ENCODE results near the gene SYNE4.

The SYNE4 gene

DNA sequence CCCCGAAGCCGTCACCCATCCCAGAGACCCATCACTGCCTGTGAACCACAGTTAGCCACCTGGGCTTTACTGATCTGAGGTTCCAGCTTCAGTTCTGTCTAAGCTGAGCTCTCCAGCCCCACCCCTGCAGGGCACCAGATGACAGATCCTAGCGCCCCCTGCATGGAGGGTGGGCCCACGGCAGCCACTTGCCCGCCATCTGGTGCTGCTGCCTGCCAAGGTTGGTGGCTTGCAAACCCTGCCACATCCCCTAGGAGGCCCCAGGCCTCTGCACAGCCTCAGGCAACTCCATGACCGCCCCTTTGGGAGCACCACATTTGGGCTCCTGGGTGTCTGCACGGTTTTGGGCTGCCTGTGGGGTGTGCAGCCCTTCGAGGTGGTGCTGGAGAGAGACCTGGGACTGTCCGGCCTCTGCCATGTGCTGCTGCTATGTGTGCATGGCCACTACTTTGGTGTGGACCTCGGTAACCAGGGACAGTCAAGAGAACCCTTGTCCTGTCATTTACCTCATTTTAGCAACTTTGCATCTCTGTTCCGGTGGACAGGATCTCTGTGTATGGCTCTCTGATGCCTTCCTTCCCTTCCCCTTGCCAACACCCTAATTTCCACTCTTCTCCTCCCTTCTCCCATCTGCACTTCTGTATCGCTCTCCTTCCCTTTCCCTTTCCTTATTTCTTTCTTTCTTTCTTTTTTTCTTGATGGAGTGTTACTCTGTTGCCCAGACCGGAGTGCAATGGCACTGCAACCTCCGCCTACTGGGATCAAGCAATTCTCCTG is 31.0 kb downstream of the SYNE4 start:
- TF ChIP-seq EZH2 (IDR thresholded peaks at IDR 0.05): no peak
- no peak for TF ChIP-seq FOXP2 (optimal IDR thresholded peaks at IDR 0.05; ENCODE audit: control extremely low read depth, extremely low read length, insufficient read depth)
- no peak for TF ChIP-seq POLR2AphosphoS5 (IDR thresholded peaks at IDR 0.05; ENCODE audit: borderline replicate concordance, low read depth, low read length)
- no peak overlapping the region for H3K9ac ChIP-seq (ENCODE audit: insufficient read length)
- no peaks in the 10 kb centered on the region for H3K9me3 ChIP-seq (ENCODE audit: low read depth, low read length)
- H3K4me3 ChIP-seq: no peak overlapping the region
- DNase-seq (ENCODE audit: low read depth, low spot score): no peak
- no peak overlapping the region for H3K27ac ChIP-seq
- no peaks in the 10 kb centered on the region for H3K36me3 ChIP-seq (ENCODE audit: insufficient read depth, low read length)

DNA sequence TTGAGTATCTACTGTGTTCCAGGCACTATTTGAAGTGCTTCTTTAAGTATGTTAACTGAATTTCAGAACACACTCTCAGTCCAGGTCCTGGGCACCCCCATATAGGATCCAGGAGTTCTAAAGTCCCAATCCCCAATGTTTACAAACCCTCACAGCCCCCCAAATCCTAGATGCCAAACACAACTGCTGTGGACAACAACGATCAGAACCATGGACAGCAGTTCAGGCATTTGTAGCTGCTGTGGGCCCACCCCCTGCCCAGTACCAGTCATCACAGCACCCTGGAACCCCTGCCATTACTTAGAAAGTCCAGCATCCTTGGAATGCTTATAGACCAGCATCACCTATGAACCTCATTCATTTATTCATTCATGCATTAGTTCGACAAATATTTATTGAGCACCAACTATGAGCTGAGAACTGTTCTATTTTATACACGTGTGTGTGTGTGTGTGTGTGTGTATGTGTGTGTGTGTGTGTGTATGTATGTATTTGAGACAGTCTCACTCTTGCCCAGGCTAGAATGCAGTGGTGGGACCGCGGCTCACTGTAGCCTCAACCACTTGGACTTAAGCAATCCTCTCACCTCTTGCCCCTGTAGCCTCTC is 32.9 kb downstream of the SYNE4 start:
- Histone ChIP-seq H3K27ac (no peak overlapping the region), H3K36me3 (ENCODE audit: insufficient read depth, low read length) (no peaks in the 10 kb centered on the region), H3K4me3 (no peak overlapping the region), H3K9me3 (ENCODE audit: low read depth, low read length) (no peaks in the 10 kb centered on the region), H3K9ac (ENCODE audit: insufficient read length) (no peak overlapping the region)
- TF ChIP-seq POLR2AphosphoS5 (IDR thresholded peaks at IDR 0.05; ENCODE audit: borderline replicate concordance, low read depth, low read length) (no peak), FOXP2 (optimal IDR thresholded peaks at IDR 0.05; ENCODE audit: control extremely low read depth, extremely low read length, insufficient read depth) (no peak), EZH2 (IDR thresholded peaks at IDR 0.05) (no peak)
- DNase-seq (ENCODE audit: low read depth, low spot score): no peak

DNA sequence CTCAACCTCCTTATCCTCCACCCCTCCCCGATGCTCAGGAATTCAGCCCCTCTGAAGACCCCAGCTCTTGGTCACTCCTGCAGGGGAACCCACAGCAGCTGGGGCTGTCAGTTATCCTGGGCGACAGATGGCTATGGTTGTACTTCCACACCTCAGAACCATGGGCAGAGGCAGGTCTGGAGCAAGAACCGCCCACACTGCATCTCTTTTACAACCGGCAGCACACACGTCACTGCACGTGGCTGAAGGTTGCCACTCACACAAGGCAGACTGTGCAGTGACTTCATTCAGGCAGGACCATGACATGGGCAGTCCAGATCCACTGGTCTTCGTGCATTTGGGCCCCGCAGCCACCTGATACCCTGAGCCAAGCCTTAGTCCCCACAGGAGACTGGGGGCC is 35.1 kb downstream of the SYNE4 start:
- Histone ChIP-seq H3K27ac (no peak overlapping the region), H3K36me3 (ENCODE audit: insufficient read depth, low read length) (no peaks in the 10 kb centered on the region), H3K9me3 (ENCODE audit: low read depth, low read length) (no peaks in the 10 kb centered on the region), H3K9ac (ENCODE audit: insufficient read length) (no peak overlapping the region), H3K4me3 (no peak overlapping the region)
- no peak for DNase-seq (ENCODE audit: low read depth, low spot score)
- TF ChIP-seq FOXP2 (optimal IDR thresholded peaks at IDR 0.05; ENCODE audit: control extremely low read depth, extremely low read length, insufficient read depth) (no peak), POLR2AphosphoS5 (IDR thresholded peaks at IDR 0.05; ENCODE audit: borderline replicate concordance, low read depth, low read length) (no peak), EZH2 (IDR thresholded peaks at IDR 0.05) (no peak)

DNA sequence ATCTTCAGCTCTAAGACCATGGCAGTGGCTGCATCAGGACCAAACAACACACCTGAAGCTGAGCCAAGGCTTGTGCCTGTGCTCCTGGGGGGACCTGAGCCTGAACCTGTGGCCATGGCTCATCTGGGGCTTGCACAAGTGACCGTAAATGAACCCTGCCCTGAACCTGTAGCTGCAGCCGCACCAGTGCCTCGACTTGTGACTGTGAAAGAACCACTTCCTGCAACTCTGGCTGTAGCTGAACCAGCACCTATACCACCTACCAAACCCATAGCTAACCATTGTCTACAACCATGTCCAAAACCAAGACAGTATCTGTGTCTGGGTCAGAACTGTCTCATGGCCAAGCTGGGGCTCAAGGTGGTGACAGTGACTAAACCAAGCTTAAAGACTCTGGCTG is 41.8 kb downstream of the SYNE4 start:
- H3K36me3 ChIP-seq (ENCODE audit: insufficient read depth, low read length): no peaks in the 10 kb centered on the region
- no peak for TF ChIP-seq EZH2 (IDR thresholded peaks at IDR 0.05)
- TF ChIP-seq POLR2AphosphoS5 (IDR thresholded peaks at IDR 0.05; ENCODE audit: borderline replicate concordance, low read depth, low read length): no peak
- TF ChIP-seq FOXP2 (optimal IDR thresholded peaks at IDR 0.05; ENCODE audit: control extremely low read depth, extremely low read length, insufficient read depth): no peak
- no peaks in the 10 kb centered on the region for H3K9me3 ChIP-seq (ENCODE audit: low read depth, low read length)
- DNase-seq (ENCODE audit: low read depth, low spot score): no peak
- H3K9ac ChIP-seq (ENCODE audit: insufficient read length): no peak overlapping the region
- no peak overlapping the region for H3K27ac ChIP-seq
- no peak overlapping the region for H3K4me3 ChIP-seq

- no peaks in the 10 kb centered on the region for H3K9me3 ChIP-seq (ENCODE audit: low read depth, low read length)
- no peak overlapping the region for H3K4me3 ChIP-seq
- no peaks in the 10 kb centered on the region for H3K36me3 ChIP-seq (ENCODE audit: insufficient read depth, low read length)
- no peak for TF ChIP-seq POLR2AphosphoS5 (IDR thresholded peaks at IDR 0.05; ENCODE audit: borderline replicate concordance, low read depth, low read length)
- no peak for TF ChIP-seq FOXP2 (optimal IDR thresholded peaks at IDR 0.05; ENCODE audit: control extremely low read depth, extremely low read length, insufficient read depth)
- no peak overlapping the region for H3K9ac ChIP-seq (ENCODE audit: insufficient read length)
- DNase-seq (ENCODE audit: low read depth, low spot score): no peak
- H3K27ac ChIP-seq: no peak overlapping the region
Observed at GRCh38 chr19:35963514-35963913, 45.1 kb downstream of the SYNE4 start.

- DNase-seq (ENCODE audit: low read depth, low spot score): no peak
- Histone ChIP-seq H3K36me3 (ENCODE audit: insufficient read depth, low read length) (no peaks in the 10 kb centered on the region), H3K9ac (ENCODE audit: insufficient read length) (no peak overlapping the region), H3K27ac (no peak overlapping the region), H3K9me3 (ENCODE audit: low read depth, low read length) (no peaks in the 10 kb centered on the region), H3K4me3 (no peak overlapping the region)
- no peak for TF ChIP-seq FOXP2 (optimal IDR thresholded peaks at IDR 0.05; ENCODE audit: control extremely low read depth, extremely low read length, insufficient read depth)
- no peak for TF ChIP-seq POLR2AphosphoS5 (IDR thresholded peaks at IDR 0.05; ENCODE audit: borderline replicate concordance, low read depth, low read length)
- no peak for TF ChIP-seq EZH2 (IDR thresholded peaks at IDR 0.05)
Observed at GRCh38 chr19:35960432-35960972, 48.1 kb downstream of the SYNE4 start.

GRCh38 chr19:35959968-35960320 is 48.7 kb downstream of the SYNE4 start:
- TF ChIP-seq POLR2AphosphoS5 (IDR thresholded peaks at IDR 0.05; ENCODE audit: borderline replicate concordance, low read depth, low read length) (no peak), EZH2 (IDR thresholded peaks at IDR 0.05) (no peak), FOXP2 (optimal IDR thresholded peaks at IDR 0.05; ENCODE audit: control extremely low read depth, extremely low read length, insufficient read depth) (no peak)
- H3K4me3 ChIP-seq: no peak overlapping the region

DNA sequence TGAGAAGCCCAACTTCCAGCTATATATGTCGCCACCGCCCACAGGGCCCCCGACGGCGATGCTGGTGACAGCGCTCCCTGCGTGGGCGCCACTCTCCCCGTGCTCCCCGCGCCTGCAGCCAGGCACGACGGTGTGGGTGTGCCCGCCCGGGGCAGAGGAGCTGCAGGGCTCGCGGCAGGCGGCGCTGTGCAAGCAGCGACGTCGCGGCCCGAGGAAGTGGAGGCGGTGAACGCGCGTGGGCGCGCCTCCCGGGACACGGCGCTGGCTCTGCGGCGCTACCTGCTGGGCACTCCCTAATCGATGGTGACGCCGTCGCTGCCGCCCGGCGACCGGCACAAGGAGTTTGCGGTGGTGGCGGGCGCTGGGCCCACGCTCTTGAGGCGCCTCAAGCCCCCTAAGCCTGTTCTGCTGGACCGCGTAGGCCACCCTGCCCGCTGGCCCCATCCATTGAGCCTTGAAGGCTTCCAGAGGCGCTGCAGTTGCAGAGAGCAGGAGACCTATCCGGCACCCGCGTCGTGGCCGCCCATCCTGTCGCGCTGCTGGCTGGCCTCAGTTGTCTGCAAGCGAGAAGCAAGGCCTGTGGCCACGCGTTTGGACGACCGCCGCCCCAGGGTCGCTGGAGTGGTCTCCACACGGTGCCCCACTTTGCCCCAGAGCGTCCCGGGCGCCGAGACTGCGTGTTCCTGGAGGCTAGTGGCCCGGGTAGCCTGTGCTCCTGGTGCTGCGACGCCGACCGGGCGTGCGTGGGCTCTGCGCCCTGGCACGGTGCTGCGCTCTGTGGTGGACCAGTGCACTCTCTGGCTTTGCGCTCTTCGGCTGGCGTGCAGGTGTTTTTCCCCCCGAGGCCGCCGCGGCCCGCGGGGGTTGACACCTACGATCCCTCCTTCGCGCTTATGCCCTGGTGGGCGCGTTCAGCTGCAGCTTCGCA is 49.3 kb downstream of the SYNE4 start:
- no peak overlapping the region for H3K4me3 ChIP-seq
- H3K27ac ChIP-seq: no peak overlapping the region
- no peaks in the 10 kb centered on the region for H3K9me3 ChIP-seq (ENCODE audit: low read depth, low read length)
- no peak for TF ChIP-seq FOXP2 (optimal IDR thresholded peaks at IDR 0.05; ENCODE audit: control extremely low read depth, extremely low read length, insufficient read depth)
- no peak for TF ChIP-seq POLR2AphosphoS5 (IDR thresholded peaks at IDR 0.05; ENCODE audit: borderline replicate concordance, low read depth, low read length)
- TF ChIP-seq EZH2 (IDR thresholded peaks at IDR 0.05): no peak
- no peaks in the 10 kb centered on the region for H3K36me3 ChIP-seq (ENCODE audit: insufficient read depth, low read length)
- no peak for DNase-seq (ENCODE audit: low read depth, low spot score)
- H3K9ac ChIP-seq (ENCODE audit: insufficient read length): no peak overlapping the region

More at GRCh38 chr19:35959968-35960320, 48.7 kb downstream of the SYNE4 start:
- H3K27ac ChIP-seq: no peak overlapping the region
- H3K9me3 ChIP-seq (ENCODE audit: low read depth, low read length): no peaks in the 10 kb centered on the region
- no peak for DNase-seq (ENCODE audit: low read depth, low spot score)
- H3K9ac ChIP-seq (ENCODE audit: insufficient read length): no peak overlapping the region
- no peaks in the 10 kb centered on the region for H3K36me3 ChIP-seq (ENCODE audit: insufficient read depth, low read length)
